SK-N-MC (cell line): ENCODE results near the gene TMEM247.
"Not testable (repeated sequence)": the region's sequence is repeated elsewhere in the genome, so short reads cannot be mapped to it uniquely, and the experiment has no call there.

Experiments used
- DNase-seq: peaks from one replicate; pipeline ENCODE4 v3.0.0-alpha.2; 2011; ENCODE audit warnings: low read depth, low spot score
- H3K27ac ChIP-seq: fragments of 200-600 bp; sonication (generic); 2 replicates; pipeline ENCODE4 v1.5.1; 2016; ENCODE audit warnings: mixed run types
- H3K36me3 ChIP-seq: fragments of 200-600 bp; sonication (generic); 2 replicates; pipeline ENCODE4 v1.6.1; 2017; ENCODE audit warnings: antibody characterized with exemption, low read length, mixed read lengths; ENCODE audit not compliant: insufficient read depth
- H3K4me3 ChIP-seq: fragments of 200-600 bp; sonication (generic); 2 replicates; pipeline ENCODE4 v1.5.1; 2016
- H3K9ac ChIP-seq: fragments of 200-600 bp; sonication (generic); 2 replicates; pipeline ENCODE4 v1.8.0; 2017; ENCODE audit warnings: mixed run types, mixed read lengths; ENCODE audit not compliant: insufficient read length
- H3K9me3 ChIP-seq: fragments of 200-600 bp; sonication (generic); 2 replicates; pipeline ENCODE4 v1.6.1; 2017; ENCODE audit warnings: low read depth, mild to moderate bottlenecking, antibody characterized with exemption, low read length, moderate library complexity, mixed read lengths
- EZH2 ChIP-seq: fragments of 200-600 bp; sonication (generic); IDR thresholded peaks from one replicate; pipeline ENCODE4 v1.6.1; 2017; ENCODE audit warnings: antibody characterized with exemption
- FOXP2 ChIP-seq: optimal IDR thresholded peaks from 2 replicates; pipeline ENCODE3; 2011; ENCODE audit warnings: mild to moderate bottlenecking, moderate library complexity; ENCODE audit not compliant: insufficient read depth; ENCODE audit errors: extremely low read length, control extremely low read depth
- POLR2AphosphoS5 ChIP-seq: IDR thresholded peaks from 2 replicates; pipeline ENCODE4 v1.6.1; 2012; ENCODE audit warnings: mild to moderate bottlenecking, low read depth, low read length, borderline replicate concordance

TMEM247 gene

GRCh38 chr2:46461011-46461674 is 18.2 kb upstream of the TMEM247 start:
- Histone ChIP-seq H3K9ac (no peak overlapping the region), H3K4me3 (no peak overlapping the region), H3K27ac (no peak overlapping the region), H3K36me3 (no peaks in the 10 kb centered on the region), H3K9me3 (no peaks in the 10 kb centered on the region)
- TF ChIP-seq EZH2 = no peak
- no peak for TF ChIP-seq POLR2AphosphoS5
- TF ChIP-seq FOXP2 = no peak
- DNase-seq = no peak

- no peak overlapping the region for H3K27ac ChIP-seq
- H3K4me3 ChIP-seq = no peak overlapping the region
- no peak for DNase-seq
- H3K36me3 ChIP-seq = no peaks in the 10 kb centered on the region
- H3K9ac ChIP-seq = no peak overlapping the region
- TF ChIP-seq POLR2AphosphoS5 (no peak), EZH2 (no peak), FOXP2 (no peak)
- H3K9me3 ChIP-seq = no peaks in the 10 kb centered on the region
These were observed 17.6 kb upstream of the TMEM247 start for GRCh38 chr2:46461709-46462171.

- no peak overlapping the region for H3K9ac ChIP-seq
- DNase-seq = no peak
- no peaks in the 10 kb centered on the region for H3K9me3 ChIP-seq
- no peak overlapping the region for H3K27ac ChIP-seq
- H3K36me3 ChIP-seq = no peaks in the 10 kb centered on the region
- H3K4me3 ChIP-seq = no peak overlapping the region
- no peak for TF ChIP-seq FOXP2
- TF ChIP-seq EZH2 = no peak
- no peak for TF ChIP-seq POLR2AphosphoS5
These were observed 16.4 kb upstream of the TMEM247 start for GRCh38 chr2:46462936-46463335.

GRCh38 chr2:46469116-46469515 is 10.2 kb upstream of the TMEM247 start:
- Histone ChIP-seq H3K9me3 (no peaks in the 10 kb centered on the region), H3K27ac (no peak overlapping the region), H3K36me3 (no peaks in the 10 kb centered on the region), H3K4me3 (no peak overlapping the region), H3K9ac (no peak overlapping the region)
- no peak for TF ChIP-seq EZH2
- TF ChIP-seq POLR2AphosphoS5 = no peak
- no peak for TF ChIP-seq FOXP2
- DNase-seq = no peak

GRCh38 chr2:46469700-46470099 is 9.7 kb upstream of the TMEM247 start:
- no peak for TF ChIP-seq FOXP2
- no peak for TF ChIP-seq EZH2
- no peak for TF ChIP-seq POLR2AphosphoS5
- H3K9ac ChIP-seq = no peak overlapping the region
- H3K9me3 ChIP-seq = no peaks in the 10 kb centered on the region
- H3K4me3 ChIP-seq = no peak overlapping the region
- H3K27ac ChIP-seq = no peak overlapping the region
- H3K36me3 ChIP-seq = no peaks in the 10 kb centered on the region
- DNase-seq = no peak

GRCh38 chr2:46470114-46470628 is 9.2 kb upstream of the TMEM247 start:
- Histone ChIP-seq H3K9ac (no peak overlapping the region), H3K4me3 (no peak overlapping the region), H3K36me3 (no peaks in the 10 kb centered on the region), H3K9me3 (no peaks in the 10 kb centered on the region), H3K27ac (no peak overlapping the region)
- DNase-seq = no peak
- TF ChIP-seq FOXP2 (no peak), EZH2 (no peak), POLR2AphosphoS5 (no peak)

- Histone ChIP-seq H3K9me3 (no peaks in the 10 kb centered on the region), H3K36me3 (no peaks in the 10 kb centered on the region), H3K4me3 (no peak overlapping the region), H3K9ac (no peak overlapping the region), H3K27ac (no peak overlapping the region)
- DNase-seq = no peak
- no peak for TF ChIP-seq EZH2
- TF ChIP-seq FOXP2 = no peak
- no peak for TF ChIP-seq POLR2AphosphoS5
These were observed 8.3 kb upstream of the TMEM247 start for GRCh38 chr2:46471019-46471583.

GRCh38 chr2:46471697-46472096 is 7.7 kb upstream of the TMEM247 start:
- H3K9me3 ChIP-seq = no peaks in the 10 kb centered on the region
- no peak for TF ChIP-seq FOXP2
- no peak for TF ChIP-seq EZH2
- no peak for TF ChIP-seq POLR2AphosphoS5
- H3K9ac ChIP-seq = no peak overlapping the region
- no peak for DNase-seq
- no peak overlapping the region for H3K4me3 ChIP-seq
- H3K27ac ChIP-seq = no peak overlapping the region
- H3K36me3 ChIP-seq = no peaks in the 10 kb centered on the region

- not testable (repeated sequence) for H3K4me3 ChIP-seq, DNase-seq, H3K9ac ChIP-seq, H3K9me3 ChIP-seq, H3K36me3 ChIP-seq, H3K27ac ChIP-seq
These were observed 7.2 kb upstream of the TMEM247 start for GRCh38 chr2:46472165-46472564.

- DNase-seq, H3K9me3 ChIP-seq, H3K4me3 ChIP-seq, H3K9ac ChIP-seq, H3K27ac ChIP-seq, H3K36me3 ChIP-seq: not testable (repeated sequence)
These were observed 1.9 kb upstream of the TMEM247 start for GRCh38 chr2:46477462-46477861.
